ENCODE data around the gene TSC22D4.

- no peak for TF ChIP-seq CTCF (IDR thresholded peaks at IDR 0.05)
- no peak for TF ChIP-seq POLR2AphosphoS2 (conservative IDR thresholded peaks at IDR 0.05; ENCODE audit: low read length)
Measured at GRCh38 chr7:100465299-100465698, 13.7 kb downstream of the TSC22D4 start.

Data from A549 (cell line).